H1 (cell line): ENCODE measurements around the gene ESPNL. TPM values are rescaled to one million over a fixed set of nuclear protein-coding genes. Genes with fewer than 3 reads are reported as not detected.

Experiments used
- CTCF ChIA-PET: fragments of 300-600 bp; sonication (Branson Sonifier 250); formaldehyde crosslinking; loops from one replicate; lab custom pipeline; 2021; ENCODE audit not compliant: partially characterized antibody; lab: Charles Lee
- POLR2A ChIA-PET: fragments of 300-600 bp; sonication (Branson Sonifier 250); formaldehyde crosslinking; loops from one replicate; lab custom pipeline; 2021; ENCODE audit warnings: inconsistent platforms; ENCODE audit not compliant: partially characterized antibody; lab: Charles Lee
- DNase-seq, 2 experiments: peaks; one replicate each; pipeline versions ENCODE4 v3.0.0 to v3.0.0-alpha.2; 2010 to 2022; ENCODE audit warnings: low spot score in 2 of 2, low read depth in 1 of 2, mixed read lengths in 1 of 2
- FAIRE-seq: peaks from 2 replicates; lab custom pipeline; 2011; peaks lifted over from hg19 to GRCh38; lab: Jason Lieb, UNC
- H2AFZ ChIP-seq: 2 replicates; pipeline ENCODE4 v1.8.1; 2012; ENCODE audit warnings: low read length, inconsistent platforms
- H2AK5ac ChIP-seq: 2 replicates; pipeline ENCODE4 v1.6.1; 2013; ENCODE audit warnings: low read depth, low read length
- H2BK120ac ChIP-seq: replicated peaks from 2 replicates; pipeline ENCODE3; 2013; ENCODE audit warnings: low read depth, low read length, inconsistent platforms
- H2BK12ac ChIP-seq: 2 replicates; pipeline ENCODE4 v1.6.1; 2013; ENCODE audit warnings: low read depth, low read length
- H2BK15ac ChIP-seq: 2 replicates; pipeline ENCODE4 v1.6.1; 2013; ENCODE audit warnings: low read length
- H2BK20ac ChIP-seq: 2 replicates; pipeline ENCODE4 v1.6.1; 2013; ENCODE audit warnings: low read length
- H2BK5ac ChIP-seq: 2 replicates; pipeline ENCODE4 v1.6.1; 2013; ENCODE audit warnings: low read depth, low read length
- H3K14ac ChIP-seq: 2 replicates; pipeline ENCODE4 v1.6.1; 2013; ENCODE audit warnings: inconsistent platforms; ENCODE audit not compliant: insufficient read length
- H3K18ac ChIP-seq: 2 replicates; pipeline ENCODE4 v1.6.1; 2013; ENCODE audit warnings: low read length; ENCODE audit errors: extremely low read depth
- H3K23ac ChIP-seq: 2 replicates; pipeline ENCODE4 v1.6.1; 2013; ENCODE audit warnings: inconsistent platforms; ENCODE audit not compliant: insufficient read length
- H3K23me2 ChIP-seq: 2 replicates; pipeline ENCODE4 v1.6.1; 2013; ENCODE audit warnings: low read depth, low read length
- H3K27ac ChIP-seq: 2 replicates; pipeline ENCODE4 v1.6.1; 2011; ENCODE audit warnings: low read depth, low read length, inconsistent platforms
- H3K27me3 ChIP-seq, 4 experiments: replicated peaks in 1 of 4; 1 replicate in 1 of 4; 2 replicates in 3 of 4; pipeline versions ENCODE4 v1.6.1 to v1.8.1; 2011 to 2013; ENCODE audit warnings: low read length in 3 of 4, mild to moderate bottlenecking in 3 of 4, inconsistent platforms in 2 of 4, mixed read lengths in 2 of 4, moderate library complexity in 1 of 4; ENCODE audit not compliant: control insufficient read depth in 3 of 4, insufficient read depth in 3 of 4; ENCODE audit errors: extremely low read depth in 1 of 4
- H3K36me3 ChIP-seq, 4 experiments: 2 replicates each; pipeline versions ENCODE4 v1.6.1 to v1.8.1; 2011 to 2013; ENCODE audit warnings: mild to moderate bottlenecking in 4 of 4, low read length in 3 of 4, moderate library complexity in 2 of 4, control low read depth in 1 of 4, inconsistent platforms in 1 of 4; ENCODE audit not compliant: insufficient read depth in 4 of 4, control insufficient read depth in 2 of 4
- H3K4ac ChIP-seq: replicated peaks from 2 replicates; pipeline ENCODE3; 2013; ENCODE audit warnings: low read length, low read depth, mixed read lengths, inconsistent platforms; ENCODE audit not compliant: insufficient read length
- H3K4me1 ChIP-seq, 4 experiments: replicated peaks in 1 of 4; 1 replicate in 1 of 4; 2 replicates in 3 of 4; pipeline versions ENCODE4 v1.6.1 to v1.8.1; 2011 to 2013; ENCODE audit warnings: low read length in 3 of 4, inconsistent platforms in 2 of 4, mixed read lengths in 1 of 4; ENCODE audit not compliant: insufficient read depth in 4 of 4, control insufficient read depth in 3 of 4
- H3K4me2 ChIP-seq, 2 experiments: 2 replicates each; pipeline versions ENCODE4 v1.6.1 to v1.8.1; 2011 to 2013; ENCODE audit warnings: low read depth in 2 of 2, low read length in 2 of 2, control low read depth in 1 of 2, inconsistent platforms in 1 of 2, mild to moderate bottlenecking in 1 of 2; ENCODE audit not compliant: insufficient read depth in 1 of 2
- H3K4me3 ChIP-seq, 4 experiments: fragments of 200-600, 300-600 bp in 1 of 4; sonication (generic), shearing (Covaris generic), sonication (Bioruptor Twin) in 1 of 4; 2 replicates each; pipeline versions ENCODE4 v1.5.1 to v1.8.1; 2011 to 2016; ENCODE audit warnings: low read length in 4 of 4, low read depth in 3 of 4, control low read depth in 2 of 4, inconsistent platforms in 2 of 4, mild to moderate bottlenecking in 2 of 4, mixed read lengths in 1 of 4, moderate library complexity in 1 of 4; ENCODE audit not compliant: insufficient read depth in 2 of 4; ENCODE audit errors: extremely low read depth in 1 of 4
- H3K56ac ChIP-seq: replicated peaks from 2 replicates; pipeline ENCODE3; 2013; ENCODE audit warnings: low read depth, mild to moderate bottlenecking, mixed read lengths, low read length, inconsistent platforms; ENCODE audit not compliant: insufficient read length
- H3K79me1 ChIP-seq: 2 replicates; pipeline ENCODE4 v1.6.1; 2013; ENCODE audit warnings: low read depth, low read length, control low read depth
- H3K79me2 ChIP-seq, 2 experiments: 2 replicates each; pipeline versions ENCODE4 v1.6.1 to v1.8.1; 2012 to 2013; ENCODE audit warnings: low read length in 2 of 2, mild to moderate bottlenecking in 2 of 2, inconsistent platforms in 1 of 2; ENCODE audit not compliant: insufficient read depth in 2 of 2, control insufficient read depth in 1 of 2
- H3K9ac ChIP-seq, 4 experiments: replicated peaks in 1 of 4; 1 replicate in 1 of 4; 2 replicates in 3 of 4; pipeline versions ENCODE4 v1.6.1 to v1.8.1; 2011 to 2013; ENCODE audit warnings: low read depth in 3 of 4, low read length in 3 of 4, control low read depth in 2 of 4, mild to moderate bottlenecking in 2 of 4, moderate library complexity in 2 of 4, inconsistent platforms in 1 of 4; ENCODE audit errors: extremely low read depth in 1 of 4
- H3K9me3 ChIP-seq, 2 experiments: 2 replicates each; pipeline versions ENCODE4 v1.6.1 to v1.8.1; 2012 to 2013; ENCODE audit warnings: mild to moderate bottlenecking in 2 of 2, moderate library complexity in 2 of 2, control low read depth in 1 of 2, inconsistent platforms in 1 of 2, low read depth in 1 of 2, low read length in 1 of 2, mixed read lengths in 1 of 2; ENCODE audit not compliant: insufficient read depth in 2 of 2
- H4K20me1 ChIP-seq, 2 experiments: replicated peaks in 1 of 2; 2 replicates each; pipeline versions ENCODE3 to v1.8.1; 2011 to 2013; ENCODE audit warnings: inconsistent platforms in 2 of 2, low read length in 2 of 2, mild to moderate bottlenecking in 1 of 2; ENCODE audit not compliant: insufficient read depth in 2 of 2, control insufficient read depth in 1 of 2
- H4K5ac ChIP-seq: 2 replicates; pipeline ENCODE4 v1.6.1; 2013; ENCODE audit warnings: low read length, low read depth, mixed read lengths, inconsistent platforms; ENCODE audit not compliant: insufficient read length
- H4K8ac ChIP-seq: 2 replicates; pipeline ENCODE4 v1.8.0; 2013; ENCODE audit warnings: mild to moderate bottlenecking, moderate library complexity, low read length, inconsistent platforms; ENCODE audit not compliant: insufficient read depth; ENCODE audit errors: extremely low read depth
- H4K91ac ChIP-seq: replicated peaks from 2 replicates; pipeline ENCODE3; 2013; ENCODE audit warnings: low read length, mixed read lengths, inconsistent platforms; ENCODE audit not compliant: insufficient read length
- BACH1 ChIP-seq: IDR thresholded peaks from 2 replicates; pipeline ENCODE4 v1.6.1; 2012; ENCODE audit warnings: low read length, improper control_type of control experiment
- EZH2 ChIP-seq: fragments of 200-600 bp; sonication (generic); IDR thresholded peaks from 2 replicates; pipeline ENCODE4 v1.7.1; 2012; ENCODE audit warnings: low read depth, mild to moderate bottlenecking, moderate library complexity, low read length, inconsistent platforms; ENCODE audit not compliant: severe bottlenecking
- GABPA ChIP-seq: IDR thresholded peaks from 2 replicates; pipeline ENCODE4 v1.6.1; 2011; ENCODE audit warnings: mild to moderate bottlenecking, low read length, moderate library complexity, borderline replicate concordance; ENCODE audit not compliant: insufficient read depth
- KDM4A ChIP-seq: IDR thresholded peaks from one replicate; pipeline ENCODE4 v1.7.1; 2012; ENCODE audit warnings: low read depth, mild to moderate bottlenecking, moderate library complexity, low read length, inconsistent platforms; ENCODE audit not compliant: severe bottlenecking
- PHF8 ChIP-seq: fragments of 200-600 bp; sonication (generic); conservative IDR thresholded peaks from 2 replicates; pipeline ENCODE4 v1.7.1; 2012; ENCODE audit warnings: low read depth, mild to moderate bottlenecking, inconsistent platforms, low read length, moderate library complexity
- RBBP5 ChIP-seq: IDR thresholded peaks from 2 replicates; pipeline ENCODE4 v1.7.1; 2012; ENCODE audit warnings: low read depth, mild to moderate bottlenecking, inconsistent platforms, low read length, moderate library complexity, borderline replicate concordance
- SUZ12 ChIP-seq: fragments of 200-600 bp; sonication (generic); IDR thresholded peaks from 2 replicates; pipeline ENCODE4 v1.6.1; 2012; ENCODE audit warnings: mild to moderate bottlenecking, inconsistent platforms, low read length, moderate library complexity, mixed read lengths
- TEAD4 ChIP-seq: IDR thresholded peaks from 2 replicates; pipeline ENCODE4 v1.6.1; 2012; ENCODE audit warnings: low read depth, low read length, inconsistent platforms, mixed read lengths
- WGBS, 2 experiments: shearing (Covaris generic) in 1 of 2; methylation state at CpG; one replicate each; pipeline versions ENCODE4 v1.1.6 to v1.1.7; 2013 to 2015; ENCODE audit warnings: low lambda C conversion rate in 2 of 2, mixed read lengths in 2 of 2, inconsistent platforms in 1 of 2, low coverage in 1 of 2, missing lambda C conversion rate in 1 of 2; ENCODE audit not compliant: insufficient replicate concordance in 2 of 2, insufficient coverage in 1 of 2, insufficient read length in 1 of 2; ENCODE audit errors: extremely low coverage in 1 of 2, missing lambda C conversion rate in 1 of 2; 5-methylcytosine and 5-hydroxymethylcytosine counted together
- polyA plus RNA-seq, 7 experiments: library from polyadenylated mRNA; depleted of rRNA in 3 of 7; stranded (reverse) in 5 of 7; unstranded in 2 of 7; fragments of >200 nt in 5 of 7; fragments of 200-250 nt in 2 of 7; gene quantifications; 1 replicate in 5 of 7; 2 replicates in 1 of 7; 4 replicates in 1 of 7; pipeline versions ENCODE4 v1.2.1 to v1.2.3, GENCODE V29; 2011 to 2013; ENCODE audit warnings: missing spikeins in 2 of 7, mixed read lengths in 2 of 7
- total RNA-seq: library from RNA; stranded (reverse); fragmentation: NEBNext Ultra II Directional; extraction: Animal tissue kit (Norgen Biotek cat#: 25700); gene quantifications from 2 replicates; pipeline ENCODE4 v1.2.1, GENCODE V29; 2021

Gene ESPNL
- total and polyA plus RNA-seq, 2 of the 8 experiments (the other 6 are each of a cell fraction or from before 2014, with no cell fraction given) = 0.68 to 1.3 TPM

- no peaks in the 10 kb centered on the region for H3K79me2 ChIP-seq
- H2BK120ac ChIP-seq = no peak overlapping the region
- no peak overlapping the region for H2AFZ ChIP-seq
- peaks cover 6% of the 10 kb centered on the region; the same call in 1 of the 2 replicates for H3K23me2 ChIP-seq
- H3K27ac ChIP-seq = no peak overlapping the region
- H4K8ac ChIP-seq = no peak overlapping the region
- peak overlapping the region; percentile 55 to 89 for H3K4me2 ChIP-seq
- H4K20me1 ChIP-seq = peaks cover 6% of the 10 kb centered on the region in 2 experiments
- no peaks in the 10 kb centered on the region for H3K9me3 ChIP-seq
- H4K5ac ChIP-seq = no peak overlapping the region
- H3K79me1 ChIP-seq = no peaks in the 10 kb centered on the region; the same call in 1 of the 2 replicates
- no peak overlapping the region for H3K18ac ChIP-seq
- no peak overlapping the region for H2BK20ac ChIP-seq
- peaks cover 21 to 53% (median 40%) of the 10 kb centered on the region in 4 experiments for H3K27me3 ChIP-seq
- H3K4me1 ChIP-seq = peaks cover 0 to 12% (median 2%) of the 10 kb centered on the region in 4 experiments; a peak in 4 of 7 replicates
- CTCF ChIA-PET = interaction anchor here (0.9 to 1.0 kb wide), 2 partner anchors 100 to 240 kb away, joined by 3 to 4 read pairs; no protein-coding TSS in a partner anchor
- no peak overlapping the region; a peak in 1 of 7 replicates for H3K9ac ChIP-seq
- no peak overlapping the region for H3K56ac ChIP-seq
- no peak overlapping the region for H2BK12ac ChIP-seq
- POLR2A ChIA-PET = interaction anchor here (1.0 to 1.8 kb wide), 3 partner anchors 9 to 83 kb away, joined by 3 to 4 read pairs (median 3); partner anchors contain the start of gene HES6
- no peak overlapping the region for H2BK5ac ChIP-seq
- FAIRE-seq = no peak
- H4K91ac ChIP-seq = no peak overlapping the region
- 11% methylated on average over 58 of the region's 95 CpGs; no CpG with 5 or more reads in 1 of the 2 experiments for WGBS, 2 experiments
- H3K4ac ChIP-seq = no peak overlapping the region
- no peak overlapping the region for H3K23ac ChIP-seq
- DNase-seq = peak in 1 of 2 experiments; percentile 64
- peak overlapping the region; percentile 41 to 56 (median 42); a peak in 7 of 8 replicates for H3K4me3 ChIP-seq
- TF ChIP-seq SUZ12 (peak; percentile 82), KDM4A (peak; percentile 94), EZH2 (peak; percentile 70), RBBP5 (0 out of 2 replicates have a peak, but pooled peaks have one; percentile 34), BACH1 (no peak), TEAD4 (no peak), PHF8 (0 out of 2 replicates have a peak, but pooled peaks have one; percentile 9), GABPA (0 out of 2 replicates have a peak, but pooled peaks have one; percentile 47)
- no peaks in the 10 kb centered on the region; a peak in 1 of 8 replicates for H3K36me3 ChIP-seq
- H2BK15ac ChIP-seq = no peak overlapping the region
- no peak overlapping the region for H2AK5ac ChIP-seq
- no peak overlapping the region for H3K14ac ChIP-seq
These were observed 63.5 kb downstream of the ESPNL start for GRCh38 chr2:238163481-238164198.
